IPS DF 4.7 (cell line): ENCODE measurements around the gene ATP1B3.
"Not testable (repeated sequence)": the region's sequence is repeated elsewhere in the genome, so short reads cannot be mapped to it uniquely, and the experiment has no call there.

Source experiments
- DNase-seq: peaks from one replicate; pipeline ENCODE4 v3.0.0-alpha.2; 2013; ENCODE audit warnings: low spot score; ENCODE audit errors: extremely low read depth

ATP1B3 gene

DNA sequence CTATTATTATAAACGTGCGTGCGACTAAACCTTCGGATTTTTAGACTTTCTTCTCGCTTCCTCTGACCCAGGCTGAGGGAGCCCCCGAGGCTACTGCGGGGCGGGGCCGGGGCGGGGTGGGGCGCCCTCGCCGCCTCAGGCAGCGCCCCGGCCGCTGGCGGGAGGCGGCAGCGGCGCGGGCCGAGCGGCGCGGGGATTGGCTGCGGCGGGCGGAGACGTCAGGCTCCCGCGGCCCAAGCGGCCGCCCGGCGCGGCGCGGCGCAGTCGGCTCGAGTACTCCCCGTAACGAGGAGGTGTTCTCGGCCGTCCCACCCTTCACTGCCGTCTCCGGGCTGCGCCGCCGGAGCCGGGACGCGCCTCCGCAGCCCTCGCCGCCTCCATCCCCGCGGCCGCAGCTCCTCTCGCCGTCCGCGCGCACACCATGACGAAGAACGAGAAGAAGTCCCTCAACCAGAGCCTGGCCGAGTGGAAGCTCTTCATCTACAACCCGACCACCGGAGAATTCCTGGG lies at the start of gene ATP1B3:
TSS of gene ATP1B3 (plus strand) at position 263 of the 510 bp plus-strand sequence. CDS start at position 422, 159 bp downstream.
- no peak for DNase-seq

DNA sequence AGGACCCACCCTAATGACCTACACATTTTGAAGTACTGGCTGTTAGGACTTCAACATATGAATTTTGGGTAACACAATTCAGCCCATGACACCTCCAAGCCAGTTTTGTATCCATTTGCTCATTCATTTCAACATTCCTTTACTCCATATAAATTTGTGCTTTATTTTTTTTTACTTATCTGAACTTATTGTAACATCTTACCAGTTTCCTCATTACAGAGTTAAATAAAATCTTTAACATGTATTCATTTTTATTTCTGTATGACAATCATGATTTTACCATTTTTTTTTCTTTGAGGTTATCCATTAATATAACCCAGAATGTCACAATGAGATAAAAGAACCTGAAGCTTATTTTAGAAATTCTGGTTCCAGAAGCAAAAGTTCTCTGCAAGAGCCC lies 48.0 kb upstream of the ATP1B3 start:
- DNase-seq = no peak

- no peak for DNase-seq
These were observed 47.6 kb upstream of the ATP1B3 start for GRCh38 chr3:141828890-141829289.

- no peak for DNase-seq
These were observed 45.9 kb upstream of the ATP1B3 start for GRCh38 chr3:141830508-141830907.

DNA sequence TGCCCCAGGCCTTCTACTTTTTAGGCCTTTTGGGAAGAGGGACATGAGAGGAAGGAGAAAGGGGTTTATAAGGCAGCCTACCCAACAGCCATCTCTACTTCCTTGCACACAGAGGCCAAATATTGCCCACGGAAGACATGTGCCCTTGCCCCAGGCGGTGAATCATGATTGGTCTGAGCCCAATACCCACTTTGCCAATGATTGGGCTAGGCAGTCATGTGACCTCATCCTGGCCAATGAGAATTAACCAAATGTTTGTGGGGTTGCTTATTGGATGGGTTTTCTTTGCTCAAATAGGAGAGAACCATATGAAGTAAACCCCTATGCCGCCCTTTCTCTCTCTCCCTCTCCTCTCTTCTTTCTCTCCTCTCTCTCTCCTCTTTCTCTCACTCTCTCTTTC lies 42.2 kb upstream of the ATP1B3 start:
- no peak for DNase-seq

DNA sequence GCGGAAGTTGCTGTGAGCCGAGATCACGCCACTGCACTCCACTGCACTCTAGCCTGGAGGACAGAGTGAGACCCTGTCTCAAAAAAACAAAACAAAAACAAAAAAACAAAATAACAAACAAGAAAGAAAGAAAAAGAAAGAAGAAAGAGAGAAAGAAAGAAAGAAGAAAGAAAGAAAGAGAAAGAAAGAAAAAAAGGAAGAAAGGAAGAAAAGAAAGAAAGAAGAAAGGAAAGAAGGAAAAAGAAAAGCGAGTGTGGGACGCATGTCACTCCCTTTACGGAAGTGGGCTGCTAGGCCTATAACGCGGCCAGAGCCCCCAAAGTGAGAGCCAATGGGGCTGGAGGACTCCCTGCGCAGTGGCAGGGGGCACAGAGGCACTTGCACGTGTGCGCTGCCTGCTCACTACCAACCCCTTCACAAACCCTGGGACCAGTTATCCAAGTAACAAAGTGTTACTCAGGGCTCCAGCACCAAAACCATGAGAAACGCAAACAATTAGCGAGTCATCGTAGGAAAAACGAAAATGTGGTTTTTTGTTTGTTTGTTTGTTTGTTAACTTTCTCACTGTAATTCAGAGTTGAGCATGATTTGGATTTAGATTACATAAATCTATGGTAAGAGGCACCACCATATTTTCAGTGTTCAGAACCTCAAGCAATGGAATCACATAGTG lies 40.8 kb upstream of the ATP1B3 start:
- no peak for DNase-seq

DNA sequence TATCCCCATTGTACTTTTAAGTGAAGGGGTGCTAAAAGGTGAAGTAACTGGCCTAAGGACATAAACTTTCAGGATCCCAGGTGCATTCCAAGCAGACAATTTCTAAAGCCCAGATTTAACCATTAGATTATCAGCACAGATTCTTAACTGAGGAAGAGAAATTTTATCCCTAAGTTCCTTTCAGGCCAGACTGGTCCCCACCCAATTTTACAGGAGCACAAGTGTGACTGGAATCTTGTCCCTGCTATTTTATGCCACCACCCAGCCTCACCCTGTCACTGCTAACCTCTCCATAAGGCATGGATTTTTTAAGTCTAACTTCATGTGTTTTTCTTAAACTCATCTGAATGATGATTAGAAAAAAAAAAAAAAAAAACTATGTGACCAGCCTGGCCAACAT lies 37.1 kb upstream of the ATP1B3 start:
- DNase-seq = no peak

GRCh38 chr3:141840737-141841544 lies 35.5 kb upstream of the ATP1B3 start:
- DNase-seq = no peak

GRCh38 chr3:141844108-141844507 lies 32.3 kb upstream of the ATP1B3 start:
- DNase-seq = no peak

DNA sequence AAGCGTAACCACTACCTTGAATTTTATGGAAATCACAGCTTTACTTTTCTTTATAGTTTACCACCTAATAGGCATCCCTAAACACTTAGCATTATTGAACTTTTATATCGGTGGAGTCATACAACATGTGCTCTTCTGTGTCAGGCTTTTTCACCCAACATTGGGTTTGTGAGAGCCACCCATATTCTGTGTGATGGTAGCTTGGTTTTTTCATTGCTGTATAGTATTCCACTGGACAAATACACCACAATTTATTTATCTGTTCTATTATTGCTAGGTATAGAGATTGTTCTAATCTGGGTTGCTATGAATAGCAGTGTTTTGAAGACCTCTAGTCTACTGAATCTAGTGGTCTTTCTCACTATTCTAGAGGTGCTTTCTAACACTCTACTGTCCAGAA lies 31.6 kb upstream of the ATP1B3 start:
- DNase-seq = no peak

DNA sequence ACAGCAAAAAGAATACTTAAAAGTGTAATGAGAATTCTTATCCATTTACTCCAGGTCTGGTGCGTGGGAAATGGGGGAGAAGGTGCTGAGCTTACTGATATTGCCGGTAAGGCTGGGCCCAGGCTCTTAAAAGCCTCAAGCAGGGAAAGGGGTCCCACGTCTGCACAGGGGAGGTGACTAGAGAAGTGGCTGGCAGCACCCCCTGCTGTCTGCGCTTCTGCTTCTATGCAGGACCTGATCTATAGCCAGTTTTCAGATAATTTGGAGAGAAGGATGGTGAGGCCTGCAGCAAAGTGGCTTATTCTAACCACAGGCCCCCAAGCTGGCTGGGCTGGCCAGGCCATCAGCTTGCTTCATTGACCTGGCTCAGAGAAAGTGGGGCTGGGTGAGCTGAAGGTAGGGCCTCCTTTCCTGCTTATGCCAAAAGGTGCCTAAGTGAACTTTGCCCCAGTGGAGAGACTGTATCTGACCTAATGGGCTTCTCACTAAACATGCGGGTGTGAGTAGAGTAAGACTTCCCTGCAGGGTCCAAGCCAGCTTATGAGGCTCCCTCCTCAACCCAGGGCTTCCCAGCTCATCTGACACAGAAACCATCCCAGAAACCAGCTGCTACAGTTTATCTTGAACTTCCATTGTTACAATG lies 30.9 kb upstream of the ATP1B3 start:
- no peak for DNase-seq

GRCh38 chr3:141846050-141846433 lies 30.4 kb upstream of the ATP1B3 start:
- DNase-seq = no peak

DNA sequence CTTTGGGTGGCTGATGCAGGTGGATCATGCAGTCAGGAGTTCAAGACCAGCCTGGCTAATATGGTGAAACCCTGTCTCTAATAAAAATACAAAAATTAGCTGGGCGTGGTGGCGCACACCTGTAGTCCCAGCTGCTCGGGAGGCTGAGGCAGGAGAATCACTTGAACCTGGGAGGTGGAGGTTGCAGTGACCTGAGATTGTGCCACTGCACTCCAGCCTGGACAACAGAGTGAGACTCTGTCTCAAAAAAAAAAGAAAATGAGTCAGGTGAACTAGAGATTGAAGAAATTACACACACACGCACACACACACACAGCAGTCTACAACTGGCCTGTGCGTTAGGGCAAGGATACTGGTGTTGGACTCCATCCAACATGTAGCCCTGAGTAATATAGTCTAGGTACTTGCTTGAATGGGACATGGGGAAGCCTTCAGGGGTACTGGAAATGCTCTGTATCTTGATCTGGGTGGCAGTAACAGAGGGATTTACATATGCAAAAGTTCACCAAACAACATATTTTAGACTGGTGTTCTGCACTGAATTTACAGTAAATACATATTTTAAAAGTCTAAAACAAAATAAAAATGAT lies 28.2 kb upstream of the ATP1B3 start:
- not testable (repeated sequence) for DNase-seq

DNA sequence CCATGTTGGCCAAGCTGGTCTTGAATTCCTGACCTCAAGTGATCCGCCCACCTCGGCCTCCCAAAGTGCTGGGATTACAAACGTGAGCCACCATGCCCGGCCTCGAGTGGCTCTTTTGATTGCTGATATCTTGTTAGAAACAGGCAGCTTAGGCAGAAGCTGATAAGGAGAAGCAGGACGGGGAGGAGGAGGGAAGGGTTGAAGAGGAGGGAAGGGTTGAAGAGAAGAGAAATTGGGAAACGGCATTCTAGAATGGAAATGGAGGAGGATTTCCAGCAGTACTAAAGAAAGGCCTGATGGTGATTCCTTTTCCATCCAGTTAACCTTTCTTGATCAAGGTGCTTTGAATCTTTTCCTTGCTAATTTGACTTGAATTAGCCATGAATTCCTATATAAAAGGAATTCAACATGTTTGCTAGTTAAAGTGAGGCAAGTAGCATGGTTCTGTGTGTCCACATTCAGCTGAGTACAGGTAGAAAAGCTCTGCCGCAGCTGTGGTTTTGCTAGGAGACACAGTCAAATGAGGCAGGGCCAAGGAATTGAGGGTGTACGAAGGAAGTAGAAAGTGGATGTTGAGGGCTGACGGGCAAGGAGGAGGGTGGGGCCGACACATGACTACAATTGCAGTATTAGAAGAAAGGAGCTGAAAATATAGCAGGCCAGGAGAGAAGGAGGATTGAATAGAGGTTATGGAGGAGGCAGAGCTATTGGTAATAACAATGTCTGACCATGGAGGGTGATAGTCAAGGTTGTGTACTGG lies 27.2 kb upstream of the ATP1B3 start:
- DNase-seq = no peak

GRCh38 chr3:141851411-141851810 lies 25.0 kb upstream of the ATP1B3 start:
- no peak for DNase-seq

GRCh38 chr3:141853081-141853601 lies 23.3 kb upstream of the ATP1B3 start:
- DNase-seq = no peak

- DNase-seq = no peak
These were observed 22.7 kb upstream of the ATP1B3 start for GRCh38 chr3:141853629-141854168.

GRCh38 chr3:141854599-141854998 lies 21.8 kb upstream of the ATP1B3 start:
- no peak for DNase-seq

GRCh38 chr3:141858312-141858711 lies 18.1 kb upstream of the ATP1B3 start:
- DNase-seq = no peak

DNA sequence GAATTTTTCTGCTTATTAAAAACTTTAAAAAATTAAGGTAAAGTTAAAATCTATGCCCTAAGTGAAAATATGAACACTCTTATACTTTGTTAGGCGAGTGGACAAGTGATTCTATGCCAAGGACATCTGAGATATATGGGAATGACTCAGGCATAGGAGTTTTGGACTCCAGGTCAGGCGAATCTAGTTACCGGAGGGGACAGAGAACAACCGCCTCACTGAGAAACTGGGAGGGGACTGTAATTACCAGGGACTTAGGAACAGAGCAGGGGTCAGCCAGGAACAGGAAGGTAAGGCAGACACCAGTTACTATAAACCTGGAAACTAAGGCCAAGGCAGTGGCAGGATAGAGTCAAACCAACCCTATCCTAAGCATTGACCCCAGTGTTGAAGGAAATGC lies 16.8 kb upstream of the ATP1B3 start:
- DNase-seq = no peak
